Small intestine (tissue), 7 donors: ENCODE data around the gene FBXW11. TPM values are rescaled to one million over a fixed set of nuclear protein-coding genes. Genes with fewer than 3 reads are reported as not detected.
"Not testable (repeated sequence)": the region's sequence is repeated elsewhere in the genome, so short reads cannot be mapped to it uniquely, and the experiment has no call there.

Experiments
- DNase-seq, 2 donors: peaks; one replicate each; pipeline versions ENCODE4 v3.0.0 to v3.0.0-alpha.2; 2013
- FAIRE-seq: peaks from 2 replicates; lab custom pipeline; 2012; peaks lifted over from hg19 to GRCh38; lab: Jason Lieb, UNC
- H3K27ac ChIP-seq, 3 donors: one replicate each; pipeline ENCODE4 v1.5.1; 2013; ENCODE audit warnings: low read length in 2 of 3, mild to moderate bottlenecking in 2 of 3, control low read depth in 1 of 3, inconsistent platforms in 1 of 3, low read depth in 1 of 3, moderate library complexity in 1 of 3
- H3K27me3 ChIP-seq, 3 donors: one replicate each; pipeline ENCODE4 v1.6.1; 2013; ENCODE audit warnings: low read length in 3 of 3, inconsistent platforms in 1 of 3; ENCODE audit not compliant: control insufficient read depth in 3 of 3, insufficient read depth in 3 of 3
- H3K36me3 ChIP-seq, 3 donors: one replicate each; pipeline ENCODE4 v1.6.1; 2013; ENCODE audit warnings: low read length in 3 of 3, inconsistent platforms in 1 of 3, low read depth in 1 of 3, mild to moderate bottlenecking in 1 of 3, moderate library complexity in 1 of 3; ENCODE audit not compliant: control insufficient read depth in 3 of 3, insufficient read depth in 2 of 3
- H3K4me1 ChIP-seq, 3 donors: one replicate each; pipeline ENCODE4 v1.6.1; 2013; ENCODE audit warnings: low read length in 2 of 3, inconsistent platforms in 1 of 3, low read depth in 1 of 3, mild to moderate bottlenecking in 1 of 3, moderate library complexity in 1 of 3; ENCODE audit not compliant: control insufficient read depth in 3 of 3, insufficient read depth in 2 of 3
- H3K4me3 ChIP-seq, 3 donors: one replicate each; pipeline ENCODE4 v1.5.1; 2013; ENCODE audit warnings: low read length in 3 of 3, control low read depth in 1 of 3, inconsistent platforms in 1 of 3, low read depth in 1 of 3, mild to moderate bottlenecking in 1 of 3, moderate library complexity in 1 of 3
- H3K9me3 ChIP-seq, 2 donors: one replicate each; pipeline ENCODE4 v1.6.1; 2013; ENCODE audit warnings: low read depth in 1 of 2, low read length in 1 of 2; ENCODE audit not compliant: control insufficient read depth in 2 of 2, insufficient read depth in 1 of 2
- WGBS, 3 donors: extraction: QIAGEN DNeasy Blood & Tissue Kit; methylation state at CpG; one replicate each; pipeline ENCODE4 v1.1.7; 2013; 5-methylcytosine and 5-hydroxymethylcytosine counted together
- polyA plus RNA-seq, 4 donors: library from polyadenylated mRNA; stranded (reverse) in 3 of 4; unstranded in 1 of 4; fragments of 200-250 nt in 3 of 4; fragments of 120-200 nt in 1 of 4; gene quantifications; one replicate each; pipeline versions ENCODE4 v1.2.1 to v1.2.3, GENCODE V29; 2013
- donor health status: healthy with polysubstance abuse.
- donor health status: control.
- donor health status: control.
- donor health status: Bipolar disorder and iron deficiency.
- donor health status: healthy.

Gene FBXW11
- polyA plus RNA-seq, 4 donors, result 12.2 to 37.1 (median 15.8) TPM

DNA sequence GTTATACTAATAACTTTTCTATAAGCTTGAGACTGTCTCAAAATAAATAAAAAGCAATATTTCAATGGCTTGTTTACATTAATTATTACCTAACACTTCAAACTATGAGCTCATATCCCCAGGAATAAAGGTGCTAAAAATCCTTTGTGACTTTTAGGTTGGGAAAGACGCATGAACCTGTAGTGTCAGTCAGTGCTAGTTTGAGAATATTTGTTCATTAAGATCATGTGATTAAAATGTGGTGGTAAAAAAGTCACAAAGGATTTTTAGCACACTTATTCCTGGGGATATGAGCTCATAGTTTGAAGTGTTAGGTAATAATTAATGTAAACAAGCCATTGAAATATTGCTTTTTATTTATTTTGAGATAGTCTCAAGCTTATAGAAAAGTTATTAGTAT is 64.8 kb downstream of the FBXW11 start:
- H3K27me3 ChIP-seq, H3K9me3 ChIP-seq, H3K4me3 ChIP-seq, H3K36me3 ChIP-seq: not testable (repeated sequence)
- Histone ChIP-seq H3K27ac (peak overlapping the region in 1 of 3 donors; percentile 34), H3K4me1 (peaks cover 5 to 11% (median 8%) of the 10 kb centered on the region in 3 donors)
- FAIRE-seq (peak; percentile 94), DNase-seq (peak; percentile 21 to 39)
- WGBS, 3 donors, result 20 to 58% (median 25%) methylated on average over 1 of the region's 1 CpG

DNA sequence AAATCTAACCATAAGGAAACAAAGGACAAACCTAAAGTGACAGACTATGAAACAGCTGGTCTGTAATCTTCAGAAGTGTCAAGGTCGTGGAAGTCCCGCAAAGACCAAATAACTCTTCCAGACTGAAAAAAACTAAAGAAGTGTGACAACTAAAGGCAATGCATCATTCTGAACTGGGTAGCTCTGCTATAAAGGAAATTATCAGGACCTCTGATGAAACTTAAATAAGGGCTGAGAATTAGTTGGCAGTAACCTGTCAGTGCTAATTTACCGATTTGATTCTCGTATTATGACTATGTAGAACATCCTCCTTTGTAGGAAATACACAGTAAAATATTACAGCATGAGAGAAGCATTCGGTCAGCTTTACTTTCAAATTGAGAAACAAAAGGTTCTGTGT is 65.2 kb downstream of the FBXW11 start:
- H3K27me3 ChIP-seq, H3K36me3 ChIP-seq, H3K4me3 ChIP-seq, DNase-seq, H3K9me3 ChIP-seq, H3K27ac ChIP-seq: not testable (repeated sequence)
- peak; percentile 97 for FAIRE-seq
- peaks cover 2 to 11% (median 5%) of the 10 kb centered on the region in 3 donors for H3K4me1 ChIP-seq
- WGBS, 3 donors, result 15 to 58% (median 17%) methylated on average over 2 of the region's 5 CpGs

DNA sequence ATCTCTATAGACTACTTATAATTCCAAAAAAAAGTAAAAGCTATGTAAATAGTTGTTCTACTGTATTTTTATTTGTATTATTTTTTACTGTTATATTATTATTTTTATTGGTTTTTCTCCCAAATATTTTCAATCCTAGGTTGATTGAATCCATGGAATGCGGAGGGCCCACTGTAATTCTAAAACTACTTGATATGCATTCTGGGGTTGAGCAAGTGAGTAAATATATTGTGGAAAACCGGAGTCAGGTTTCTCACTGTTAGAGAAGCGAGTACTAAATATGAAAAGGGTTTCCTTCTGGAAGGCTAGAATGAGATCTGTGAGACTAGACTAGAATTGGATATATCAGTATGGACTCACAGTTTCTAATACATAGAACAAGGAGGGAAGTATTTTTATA is 66.5 kb downstream of the FBXW11 start:
- FAIRE-seq (no peak), DNase-seq (no peak)
- peaks cover 0 to 2% of the 10 kb centered on the region in 2 donors for H3K9me3 ChIP-seq
- 94 to 98% (median 96%) methylated on average over 3 of the region's 3 CpGs for WGBS, 3 donors
- H3K27me3 ChIP-seq, result no peaks in the 10 kb centered on the region
- H3K4me3 ChIP-seq, result no peak overlapping the region
- peak overlapping the region; percentile 22 to 64 (median 43) for H3K27ac ChIP-seq
- peaks cover 2 to 9% (median 2%) of the 10 kb centered on the region in 3 donors for H3K4me1 ChIP-seq
- H3K36me3 ChIP-seq, result peaks cover 0 to 3% (median 0%) of the 10 kb centered on the region in 3 donors

DNA sequence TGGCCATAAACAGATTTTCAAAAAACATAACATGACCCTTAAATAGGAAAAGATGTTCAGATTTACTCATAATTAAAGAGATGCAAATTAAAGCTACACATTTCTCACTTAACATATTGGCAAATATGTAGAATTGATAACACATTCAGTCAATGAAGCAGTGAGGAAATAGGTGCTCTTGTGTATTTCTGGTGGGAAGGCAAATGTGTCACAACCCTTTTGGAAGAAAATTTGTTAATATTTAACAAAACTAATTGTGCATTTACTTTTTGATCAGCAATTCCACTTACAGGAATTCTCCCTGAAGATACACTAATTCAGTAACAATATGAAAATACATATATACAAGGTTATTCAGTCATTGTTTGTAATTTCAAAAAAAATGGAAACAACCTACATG is 68.1 kb downstream of the FBXW11 start:
- H3K9me3 ChIP-seq, result peaks cover 0 to 10% of the 10 kb centered on the region in 2 donors
- no peak overlapping the region for H3K4me3 ChIP-seq

DNA sequence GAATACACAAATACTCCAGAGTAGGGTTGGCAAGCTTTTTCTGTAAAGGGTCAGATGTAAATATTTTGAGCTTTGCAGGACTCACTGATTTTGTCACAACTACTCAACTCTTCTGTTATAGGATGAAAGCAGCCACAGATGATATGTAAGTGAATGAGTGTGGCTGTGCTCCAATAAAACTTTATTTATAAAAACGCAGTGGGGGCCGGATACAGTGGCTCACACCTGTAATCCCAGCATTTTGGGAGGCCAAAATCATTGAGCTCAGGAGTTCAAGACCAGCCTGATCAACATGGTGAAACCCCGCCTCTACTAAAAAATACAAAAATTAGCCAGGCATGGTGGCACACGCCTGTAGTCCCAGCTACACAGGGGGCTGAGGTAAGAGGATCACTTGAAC is 69.1 kb downstream of the FBXW11 start:
- FAIRE-seq (no peak), DNase-seq (no peak)
- H3K36me3 ChIP-seq, result peaks cover 0 to 6% (median 1%) of the 10 kb centered on the region in 3 donors
- H3K9me3 ChIP-seq, result peaks cover 0 to 10% of the 10 kb centered on the region in 2 donors
- no peak overlapping the region for H3K4me3 ChIP-seq
- peaks cover 0 to 2% (median 1%) of the 10 kb centered on the region in 3 donors for H3K4me1 ChIP-seq
- H3K27me3 ChIP-seq, result no peaks in the 10 kb centered on the region
- 93 to 97% (median 94%) methylated on average over 4 of the region's 4 CpGs for WGBS, 3 donors
- no peak overlapping the region for H3K27ac ChIP-seq

More for the DNA sequence above, 68.1 kb downstream of the FBXW11 start:
- DNase-seq (no peak), FAIRE-seq (no peak)
- Histone ChIP-seq H3K27me3 (no peaks in the 10 kb centered on the region), H3K4me1 (peaks cover 2 to 6% (median 2%) of the 10 kb centered on the region in 3 donors), H3K36me3 (peaks cover 0 to 6% (median 1%) of the 10 kb centered on the region in 3 donors), H3K27ac (no peak overlapping the region)

DNA sequence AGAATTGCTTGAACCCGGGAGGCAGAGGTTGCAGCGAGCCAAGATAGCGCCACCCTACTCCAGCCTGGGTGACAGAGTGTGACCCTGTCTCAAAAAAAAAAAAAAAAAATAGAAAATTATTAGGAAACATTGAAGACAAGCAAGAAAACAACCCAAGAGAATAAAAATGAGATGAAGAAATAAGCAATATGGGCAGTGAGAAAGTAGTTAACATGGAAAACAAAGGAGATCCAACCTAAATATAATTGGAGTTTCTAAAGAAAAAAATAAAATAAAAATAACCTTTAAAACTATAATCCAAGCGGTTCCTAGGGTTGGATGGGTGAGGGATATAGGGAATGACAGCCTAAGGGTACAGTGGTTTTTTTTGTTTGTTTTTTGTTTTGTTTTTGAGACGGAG is 71.9 kb downstream of the FBXW11 start:
- H3K4me3 ChIP-seq, result no peak overlapping the region
- FAIRE-seq (no peak), DNase-seq (no peak)
- H3K9me3 ChIP-seq, result peaks cover 0 to 13% of the 10 kb centered on the region in 2 donors
- H3K27ac ChIP-seq, result no peak overlapping the region
- H3K36me3 ChIP-seq, result peaks cover 0 to 6% (median 1%) of the 10 kb centered on the region in 3 donors
- 93 to 100% (median 97%) methylated on average over 5 of the region's 5 CpGs for WGBS, 3 donors
- no peaks in the 10 kb centered on the region for H3K27me3 ChIP-seq
- H3K4me1 ChIP-seq, result no peaks in the 10 kb centered on the region

DNA sequence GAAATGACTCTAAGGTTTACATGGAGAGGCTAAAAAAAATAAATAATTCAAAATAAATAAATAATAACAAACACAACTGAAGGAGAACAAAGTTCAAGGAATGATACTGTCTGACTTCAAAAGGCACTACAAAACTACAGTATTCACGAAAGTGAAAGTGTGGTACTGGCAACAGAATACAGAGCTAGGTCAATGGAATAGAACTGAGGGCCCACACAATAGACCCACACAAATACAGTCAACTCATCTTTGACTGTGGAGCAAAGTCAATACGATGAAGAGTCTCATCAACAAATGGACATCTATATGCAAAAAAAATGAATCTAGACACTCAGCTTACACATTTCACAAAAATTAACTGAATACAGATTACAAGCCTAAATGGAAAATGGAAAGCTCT is 75.3 kb downstream of the FBXW11 start:
- DNase-seq (no peak), FAIRE-seq (no peak)
- Histone ChIP-seq H3K4me1 (no peaks in the 10 kb centered on the region), H3K27ac (no peak overlapping the region), H3K9me3 (peaks cover 0 to 13% of the 10 kb centered on the region in 2 donors), H3K36me3 (peaks cover 0 to 3% (median 1%) of the 10 kb centered on the region in 3 donors), H3K4me3 (no peak overlapping the region), H3K27me3 (no peaks in the 10 kb centered on the region)
- 74 to 86% (median 80%) methylated on average over 2 of the region's 2 CpGs for WGBS, 3 donors

DNA sequence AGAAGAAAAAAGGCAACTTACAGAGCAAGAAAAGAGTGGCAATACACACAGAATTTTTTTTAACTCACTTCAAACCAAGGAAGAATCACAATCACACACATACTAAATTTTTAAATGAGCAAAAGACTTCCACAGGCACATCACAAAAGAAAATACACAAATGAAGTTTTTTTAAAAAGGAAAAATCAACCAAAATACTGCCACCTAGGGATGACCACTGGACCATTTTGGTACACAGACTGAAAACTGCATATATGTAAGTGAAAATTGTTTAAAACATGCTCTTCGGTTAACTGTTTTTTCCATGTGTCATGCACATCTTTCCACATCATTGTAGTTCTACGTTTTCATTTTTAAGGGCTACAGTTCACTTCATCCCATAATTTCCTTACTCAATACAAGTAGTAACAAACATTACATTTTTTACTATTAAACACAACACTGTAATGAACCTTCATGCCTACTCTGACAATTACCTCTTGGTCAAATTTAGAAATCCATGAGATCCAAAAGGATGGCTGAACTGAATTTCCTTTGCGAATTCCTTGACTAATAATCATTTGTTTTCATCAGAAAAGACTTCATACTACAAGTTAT is 79.0 kb downstream of the FBXW11 start:
- Histone ChIP-seq H3K4me1 (no peaks in the 10 kb centered on the region), H3K27me3 (no peaks in the 10 kb centered on the region), H3K36me3 (peaks cover 0 to 6% (median 0%) of the 10 kb centered on the region in 3 donors), H3K27ac (no peak overlapping the region), H3K9me3 (peaks cover 0 to 13% of the 10 kb centered on the region in 2 donors), H3K4me3 (no peak overlapping the region)
- DNase-seq, result no peak
- FAIRE-seq, result no peak
- WGBS, 3 donors, result 90 to 95% (median 91%) methylated on average over 3 of the region's 3 CpGs

DNA sequence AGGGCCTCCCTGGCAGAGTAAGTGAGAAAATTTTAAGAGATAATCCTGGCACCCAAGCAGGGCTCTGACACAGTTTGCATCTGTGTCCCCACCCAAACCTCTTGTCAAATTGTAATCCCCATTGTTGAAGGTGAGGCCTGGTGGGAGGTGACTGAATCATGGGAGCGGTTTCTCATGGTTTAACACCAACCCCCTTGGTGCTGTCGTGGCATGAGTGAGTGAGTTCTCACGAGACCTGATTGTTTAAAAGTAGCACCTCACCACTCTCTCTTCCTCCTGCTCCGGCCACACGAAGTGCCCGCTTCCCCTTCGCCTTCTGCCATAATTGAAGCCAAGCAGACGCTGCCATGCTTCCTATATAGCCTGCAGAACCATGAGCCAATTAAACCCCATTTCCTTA is 80.1 kb downstream of the FBXW11 start:
- H3K27me3 ChIP-seq, result no peaks in the 10 kb centered on the region
- no peak for DNase-seq
- FAIRE-seq, result no peak

More for the DNA sequence above, 80.1 kb downstream of the FBXW11 start:
- Histone ChIP-seq H3K36me3 (peaks cover 0 to 6% (median 0%) of the 10 kb centered on the region in 3 donors), H3K9me3 (peaks cover 0 to 10% of the 10 kb centered on the region in 2 donors), H3K4me3 (no peak overlapping the region), H3K27ac (no peak overlapping the region), H3K4me1 (no peaks in the 10 kb centered on the region)
- WGBS, 3 donors, result 87 to 93% (median 91%) methylated on average over 8 of the region's 8 CpGs
